Osteoblast (primary cell): ENCODE data around the gene HADHB. TPM values are rescaled to one million over a fixed set of nuclear protein-coding genes. Genes with fewer than 3 reads are reported as not detected.
"Not testable (repeated sequence)": the region's sequence is repeated elsewhere in the genome, so short reads cannot be mapped to it uniquely, and the experiment has no call there.

Source experiments
- DNase-seq: peaks from one replicate; pipeline ENCODE4 v3.0.0; 2011; ENCODE audit warnings: low spot score, mixed read lengths; ENCODE audit not compliant: insufficient read length; ENCODE audit errors: missing footprints
- H2AFZ ChIP-seq: 2 replicates; pipeline ENCODE4 v1.6.0; 2011; ENCODE audit warnings: mild to moderate bottlenecking, low read length
- H3K27ac ChIP-seq: 2 replicates; pipeline ENCODE4 v1.5.1; 2011; ENCODE audit warnings: mild to moderate bottlenecking, low read depth, low read length, moderate library complexity
- H3K27me3 ChIP-seq: 2 replicates; pipeline ENCODE4 v1.6.0; 2012; ENCODE audit warnings: mild to moderate bottlenecking, control low read depth, inconsistent platforms, low read length, moderate library complexity; ENCODE audit not compliant: insufficient read depth
- H3K36me3 ChIP-seq: 2 replicates; pipeline ENCODE4 v1.5.1; 2011; ENCODE audit warnings: mild to moderate bottlenecking, low read length, control low read depth, moderate library complexity; ENCODE audit not compliant: insufficient read depth
- H3K4me1 ChIP-seq: 2 replicates; pipeline ENCODE4 v1.5.1; 2011; ENCODE audit warnings: mild to moderate bottlenecking, low read length, control low read depth, moderate library complexity; ENCODE audit not compliant: insufficient read depth
- H3K4me2 ChIP-seq: 2 replicates; pipeline ENCODE4 v1.6.0; 2011; ENCODE audit warnings: mild to moderate bottlenecking, low read length; ENCODE audit not compliant: insufficient read depth
- H3K4me3 ChIP-seq: fragments of 200-600 bp; sonication (generic); 3 replicates; pipeline ENCODE4 v1.5.1; 2012; ENCODE audit warnings: mild to moderate bottlenecking, low read length, inconsistent platforms; ENCODE audit not compliant: insufficient read depth
- H3K79me2 ChIP-seq: 2 replicates; pipeline ENCODE4 v1.6.0; 2012; ENCODE audit warnings: mild to moderate bottlenecking, low read length, control low read depth, inconsistent platforms; ENCODE audit not compliant: insufficient read depth
- H3K9me3 ChIP-seq: 2 replicates; pipeline ENCODE4 v1.5.1; 2011; ENCODE audit warnings: low read depth, low read length, control low read depth
- H4K20me1 ChIP-seq: 2 replicates; pipeline ENCODE4 v1.6.0; 2012; ENCODE audit warnings: mild to moderate bottlenecking, low read length, control low read depth; ENCODE audit not compliant: insufficient read depth
- CTCF ChIP-seq: IDR thresholded peaks from 2 replicates; pipeline ENCODE4 v1.5.1; 2011; ENCODE audit warnings: mild to moderate bottlenecking, low read depth, low read length, moderate library complexity; ENCODE audit errors: extremely low read depth
- total RNA-seq: library from RNA; depleted of rRNA; stranded (reverse); fragments of >200 nt; gene quantifications from 2 replicates; pipeline ENCODE4 v1.2.3, GENCODE V29; 2012

Gene HADHB
- total RNA-seq, 1 donor, result 119 TPM

- TF ChIP-seq CTCF, result no peak
- Histone ChIP-seq H3K4me1 (peaks cover 9% of the 10 kb centered on the region), H3K27me3 (peaks cover 8% of the 10 kb centered on the region), H3K79me2 (no peaks in the 10 kb centered on the region), H3K4me3 (no peak overlapping the region), H3K27ac (no peak overlapping the region), H3K9me3 (no peaks in the 10 kb centered on the region), H2AFZ (no peak overlapping the region), H3K36me3 (no peaks in the 10 kb centered on the region), H4K20me1 (no peaks in the 10 kb centered on the region), H3K4me2 (no peak overlapping the region)
- no peak for DNase-seq
Observed at GRCh38 chr2:26324903-26325302, 80.2 kb downstream of the HADHB start.

GRCh38 chr2:26325851-26326250 lies 81.1 kb downstream of the HADHB start:
- Histone ChIP-seq H3K4me1 (peaks cover 15% of the 10 kb centered on the region), H3K36me3 (no peaks in the 10 kb centered on the region), H3K79me2 (no peaks in the 10 kb centered on the region), H3K9me3 (no peaks in the 10 kb centered on the region), H3K4me3 (no peak overlapping the region), H3K4me2 (no peak overlapping the region), H3K27ac (no peak overlapping the region), H3K27me3 (peaks cover 7% of the 10 kb centered on the region), H4K20me1 (no peaks in the 10 kb centered on the region), H2AFZ (no peak overlapping the region)
- no peak for TF ChIP-seq CTCF
- no peak for DNase-seq

- Histone ChIP-seq H3K9me3 (no peaks in the 10 kb centered on the region), H3K4me1 (peaks cover 15% of the 10 kb centered on the region), H4K20me1 (no peaks in the 10 kb centered on the region), H3K4me3 (no peak overlapping the region), H3K27ac (no peak overlapping the region), H2AFZ (no peak overlapping the region), H3K79me2 (no peaks in the 10 kb centered on the region), H3K27me3 (peaks cover under 1% of the 10 kb centered on the region), H3K36me3 (no peaks in the 10 kb centered on the region), H3K4me2 (no peak overlapping the region)
- TF ChIP-seq CTCF, result no peak
- no peak for DNase-seq
Observed at GRCh38 chr2:26326514-26326913, 81.8 kb downstream of the HADHB start.

- Histone ChIP-seq H3K4me1 (peaks cover 15% of the 10 kb centered on the region), H3K4me2 (no peak overlapping the region), H3K9me3 (no peaks in the 10 kb centered on the region), H3K27me3 (no peaks in the 10 kb centered on the region), H3K36me3 (no peaks in the 10 kb centered on the region), H3K27ac (no peak overlapping the region), H3K4me3 (no peak overlapping the region), H3K79me2 (no peaks in the 10 kb centered on the region), H2AFZ (no peak overlapping the region), H4K20me1 (no peaks in the 10 kb centered on the region)
- TF ChIP-seq CTCF, result no peak
- peak; percentile 21 for DNase-seq
Observed at GRCh38 chr2:26327291-26328272, 82.8 kb downstream of the HADHB start.

- H3K4me2 ChIP-seq, DNase-seq, H3K9me3 ChIP-seq, H2AFZ ChIP-seq, H3K27me3 ChIP-seq, H3K36me3 ChIP-seq, H3K4me3 ChIP-seq, H3K27ac ChIP-seq, H4K20me1 ChIP-seq, H3K79me2 ChIP-seq: not testable (repeated sequence)
- peaks cover 15% of the 10 kb centered on the region for H3K4me1 ChIP-seq
Observed at GRCh38 chr2:26329083-26329482, 84.3 kb downstream of the HADHB start.
